ENCODE results near the gene HMX1.

The HMX1 gene

DNA sequence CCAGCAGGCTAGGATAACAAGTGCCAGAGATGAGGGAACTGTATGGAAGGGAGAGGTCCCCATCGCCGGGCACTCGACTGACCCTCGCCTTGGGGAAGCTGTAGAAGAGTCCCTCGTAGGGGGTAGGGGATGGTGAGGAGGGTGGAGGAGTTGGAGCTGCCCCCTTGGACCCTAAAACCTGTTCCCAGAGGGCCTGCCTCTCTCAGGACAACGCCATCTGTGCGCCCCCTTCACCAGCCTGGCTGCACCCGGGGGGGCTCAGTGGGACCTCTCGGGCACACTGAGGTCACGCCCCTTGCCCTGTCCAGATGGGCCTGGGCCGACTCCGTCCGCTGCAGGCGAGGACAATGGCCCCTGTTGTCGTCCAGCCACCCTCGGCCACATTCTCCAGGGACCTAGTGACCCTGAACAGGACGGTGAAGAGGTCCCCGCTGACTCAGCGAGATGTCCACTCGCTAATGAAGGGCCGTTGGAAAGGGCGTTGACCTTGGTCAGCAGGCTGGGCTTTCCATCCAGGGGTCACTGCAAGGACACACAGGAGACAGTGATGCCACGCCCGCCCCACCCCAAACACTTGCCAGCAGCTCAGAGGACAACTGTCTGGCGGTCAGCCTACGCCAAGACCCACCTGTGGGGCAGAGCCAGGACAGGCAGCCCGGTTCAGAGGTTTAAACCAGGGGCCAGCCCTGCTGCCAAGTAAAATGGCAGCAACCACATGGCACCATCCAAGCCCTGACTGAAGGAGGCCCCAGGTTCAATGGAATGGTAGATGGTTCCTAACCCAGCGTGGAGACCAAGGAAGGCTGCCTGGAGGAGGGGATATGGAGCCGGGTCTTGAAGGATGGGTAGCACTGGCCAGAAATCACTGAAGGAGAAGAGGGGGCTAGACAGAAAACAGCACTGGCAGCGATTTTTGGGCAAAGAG lies 51.2 kb downstream of the HMX1 start:
- TF ChIP-seq, protein P1, sequence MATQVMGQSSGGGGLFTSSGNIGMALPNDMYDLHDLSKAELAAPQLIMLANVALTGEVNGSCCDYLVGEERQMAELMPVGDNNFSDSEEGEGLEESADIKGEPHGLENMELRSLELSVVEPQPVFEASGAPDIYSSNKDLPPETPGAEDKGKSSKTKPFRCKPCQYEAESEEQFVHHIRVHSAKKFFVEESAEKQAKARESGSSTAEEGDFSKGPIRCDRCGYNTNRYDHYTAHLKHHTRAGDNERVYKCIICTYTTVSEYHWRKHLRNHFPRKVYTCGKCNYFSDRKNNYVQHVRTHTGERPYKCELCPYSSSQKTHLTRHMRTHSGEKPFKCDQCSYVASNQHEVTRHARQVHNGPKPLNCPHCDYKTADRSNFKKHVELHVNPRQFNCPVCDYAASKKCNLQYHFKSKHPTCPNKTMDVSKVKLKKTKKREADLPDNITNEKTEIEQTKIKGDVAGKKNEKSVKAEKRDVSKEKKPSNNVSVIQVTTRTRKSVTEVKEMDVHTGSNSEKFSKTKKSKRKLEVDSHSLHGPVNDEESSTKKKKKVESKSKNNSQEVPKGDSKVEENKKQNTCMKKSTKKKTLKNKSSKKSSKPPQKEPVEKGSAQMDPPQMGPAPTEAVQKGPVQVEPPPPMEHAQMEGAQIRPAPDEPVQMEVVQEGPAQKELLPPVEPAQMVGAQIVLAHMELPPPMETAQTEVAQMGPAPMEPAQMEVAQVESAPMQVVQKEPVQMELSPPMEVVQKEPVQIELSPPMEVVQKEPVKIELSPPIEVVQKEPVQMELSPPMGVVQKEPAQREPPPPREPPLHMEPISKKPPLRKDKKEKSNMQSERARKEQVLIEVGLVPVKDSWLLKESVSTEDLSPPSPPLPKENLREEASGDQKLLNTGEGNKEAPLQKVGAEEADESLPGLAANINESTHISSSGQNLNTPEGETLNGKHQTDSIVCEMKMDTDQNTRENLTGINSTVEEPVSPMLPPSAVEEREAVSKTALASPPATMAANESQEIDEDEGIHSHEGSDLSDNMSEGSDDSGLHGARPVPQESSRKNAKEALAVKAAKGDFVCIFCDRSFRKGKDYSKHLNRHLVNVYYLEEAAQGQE (IDR thresholded peaks at IDR 0.05; ENCODE audit: insufficient replicate concordance, low read depth): no peak
- TF ChIP-seq GABPA (IDR thresholded peaks at IDR 0.05; ENCODE audit: low read depth) (no peak), SPI1 (IDR thresholded peaks at IDR 0.05; ENCODE audit: borderline replicate concordance, low read depth) (no peak), POLR2AphosphoS5 (IDR thresholded peaks at IDR 0.05; ENCODE audit: low read depth) (no peak)
- TF ChIP-seq, protein P2, sequence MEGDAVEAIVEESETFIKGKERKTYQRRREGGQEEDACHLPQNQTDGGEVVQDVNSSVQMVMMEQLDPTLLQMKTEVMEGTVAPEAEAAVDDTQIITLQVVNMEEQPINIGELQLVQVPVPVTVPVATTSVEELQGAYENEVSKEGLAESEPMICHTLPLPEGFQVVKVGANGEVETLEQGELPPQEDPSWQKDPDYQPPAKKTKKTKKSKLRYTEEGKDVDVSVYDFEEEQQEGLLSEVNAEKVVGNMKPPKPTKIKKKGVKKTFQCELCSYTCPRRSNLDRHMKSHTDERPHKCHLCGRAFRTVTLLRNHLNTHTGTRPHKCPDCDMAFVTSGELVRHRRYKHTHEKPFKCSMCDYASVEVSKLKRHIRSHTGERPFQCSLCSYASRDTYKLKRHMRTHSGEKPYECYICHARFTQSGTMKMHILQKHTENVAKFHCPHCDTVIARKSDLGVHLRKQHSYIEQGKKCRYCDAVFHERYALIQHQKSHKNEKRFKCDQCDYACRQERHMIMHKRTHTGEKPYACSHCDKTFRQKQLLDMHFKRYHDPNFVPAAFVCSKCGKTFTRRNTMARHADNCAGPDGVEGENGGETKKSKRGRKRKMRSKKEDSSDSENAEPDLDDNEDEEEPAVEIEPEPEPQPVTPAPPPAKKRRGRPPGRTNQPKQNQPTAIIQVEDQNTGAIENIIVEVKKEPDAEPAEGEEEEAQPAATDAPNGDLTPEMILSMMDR (IDR thresholded peaks at IDR 0.05; ENCODE audit: insufficient read depth, low read length): no peak
- H3K27ac ChIP-seq (replicated peaks): no peak overlapping the region
- DNase-seq (ENCODE audit: low read depth in 1 of 2, low spot score in 1 of 2): no peak
- no peak overlapping the region for H3K4me3 ChIP-seq (replicated peaks; ENCODE audit: insufficient read depth, low read length)
- no peaks in the 10 kb centered on the region for H3K27me3 ChIP-seq (ENCODE audit: insufficient read depth, poor library complexity, severe bottlenecking)

DNA sequence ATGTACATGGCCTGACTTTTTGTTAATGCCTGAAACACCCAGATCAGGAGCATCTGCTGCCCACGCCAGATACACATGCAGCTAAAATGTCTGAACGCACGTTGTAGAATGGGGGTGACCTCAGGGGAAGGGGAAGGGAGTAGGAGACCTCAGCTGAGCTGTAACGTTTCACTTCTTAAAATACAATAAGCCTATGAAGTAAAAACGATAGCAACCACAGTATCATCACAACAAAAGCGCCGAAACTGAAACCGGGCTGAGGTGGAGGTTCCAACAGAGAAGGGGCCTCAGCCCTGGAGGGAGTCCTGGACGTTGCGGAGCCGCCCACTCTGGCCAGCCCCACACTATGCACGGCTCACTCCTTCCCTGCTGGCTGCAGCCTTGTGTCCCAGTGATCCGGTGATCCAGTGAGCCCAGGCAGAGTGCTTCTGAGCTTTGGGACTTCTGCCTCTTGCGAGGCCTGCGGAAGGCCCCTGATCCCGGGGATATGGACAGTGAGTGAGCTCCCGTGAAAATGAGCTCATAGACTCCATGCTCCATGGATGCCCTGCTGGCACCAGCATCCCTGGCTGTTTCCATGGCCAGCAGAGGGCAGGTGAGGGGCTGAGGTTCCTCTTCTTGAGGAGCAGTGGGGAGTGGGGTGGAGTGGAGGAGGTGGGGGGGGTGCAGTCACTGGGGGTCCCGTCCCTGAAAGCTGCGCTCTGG lies 52.0 kb downstream of the HMX1 start:
- no peak for DNase-seq (ENCODE audit: low read depth in 1 of 2, low spot score in 1 of 2)
- no peak overlapping the region for H3K27ac ChIP-seq (replicated peaks)
- no peaks in the 10 kb centered on the region for H3K27me3 ChIP-seq (ENCODE audit: insufficient read depth, poor library complexity, severe bottlenecking)
- TF ChIP-seq, protein P2 (IDR thresholded peaks at IDR 0.05; ENCODE audit: insufficient read depth, low read length): no peak
- no peak for TF ChIP-seq SPI1 (IDR thresholded peaks at IDR 0.05; ENCODE audit: borderline replicate concordance, low read depth)
- TF ChIP-seq, protein P1 (IDR thresholded peaks at IDR 0.05; ENCODE audit: insufficient replicate concordance, low read depth): no peak
- no peak for TF ChIP-seq GABPA (IDR thresholded peaks at IDR 0.05; ENCODE audit: low read depth)
- TF ChIP-seq POLR2AphosphoS5 (IDR thresholded peaks at IDR 0.05; ENCODE audit: low read depth): no peak
- no peak overlapping the region for H3K4me3 ChIP-seq (replicated peaks; ENCODE audit: insufficient read depth, low read length)

- Histone ChIP-seq H3K27me3 (ENCODE audit: insufficient read depth, poor library complexity, severe bottlenecking) (no peaks in the 10 kb centered on the region), H3K4me3 (replicated peaks; ENCODE audit: insufficient read depth, low read length) (no peak overlapping the region), H3K27ac (replicated peaks) (no peak overlapping the region)
- TF ChIP-seq POLR2AphosphoS5 (IDR thresholded peaks at IDR 0.05; ENCODE audit: low read depth) (no peak), SPI1 (IDR thresholded peaks at IDR 0.05; ENCODE audit: borderline replicate concordance, low read depth) (no peak), GABPA (IDR thresholded peaks at IDR 0.05; ENCODE audit: low read depth) (no peak)
- TF ChIP-seq, protein P1 (IDR thresholded peaks at IDR 0.05; ENCODE audit: insufficient replicate concordance, low read depth): no peak
- TF ChIP-seq, protein P2 (IDR thresholded peaks at IDR 0.05; ENCODE audit: insufficient read depth, low read length): no peak
- no peak for DNase-seq (ENCODE audit: low read depth in 1 of 2, low spot score in 1 of 2)
Observed at GRCh38 chr4:8819019-8819418, 52.6 kb downstream of the HMX1 start.
